ENCODE results near the gene GMPPB.
"Not testable (repeated sequence)": the region's sequence is repeated elsewhere in the genome, so short reads cannot be mapped to it uniquely, and the experiment has no call there.

The GMPPB gene

GRCh38 chr3:49714728-49715550 lies 8.8 kb downstream of the GMPPB start:
- no peak for DNase-seq (ENCODE audit: low read depth, low spot score)

DNA sequence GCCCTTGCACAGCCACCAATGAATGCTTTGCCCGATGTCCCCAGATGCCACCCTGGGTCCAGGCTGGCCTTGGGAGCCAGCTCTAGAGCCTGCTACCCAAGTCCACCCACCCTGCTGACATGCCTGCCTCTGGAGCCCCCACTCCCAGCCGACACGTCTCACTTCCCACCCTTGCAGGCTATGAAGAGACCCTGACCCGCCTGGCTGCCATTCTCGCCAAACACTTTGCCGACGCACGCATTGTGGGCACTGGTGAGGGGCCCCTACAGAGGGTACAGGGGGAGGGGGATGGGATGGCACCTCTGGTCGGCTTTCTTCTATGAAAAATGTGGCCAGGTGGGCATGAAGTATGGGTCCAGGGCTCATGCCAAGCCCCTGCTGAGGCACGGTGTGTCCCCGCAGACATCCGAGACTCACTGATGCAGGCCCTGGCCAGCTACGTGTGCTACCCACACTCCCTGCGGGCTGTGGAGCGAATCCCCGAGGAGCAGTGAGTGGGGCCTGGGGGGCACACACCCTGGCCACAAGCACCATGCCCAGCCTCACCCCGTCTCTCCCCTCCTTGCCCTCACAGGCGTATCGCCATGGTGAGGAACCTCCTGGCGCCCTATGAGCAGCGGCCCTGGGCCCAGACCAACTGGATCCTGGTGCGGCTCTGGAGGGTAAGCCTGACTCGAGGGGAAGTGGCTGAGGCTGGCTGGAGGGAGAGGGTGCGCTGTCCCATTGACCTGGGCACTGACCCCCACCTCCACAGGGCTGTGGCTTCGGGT lies 10.2 kb downstream of the GMPPB start:
- DNase-seq (ENCODE audit: low read depth, low spot score) = no peak

- DNase-seq (ENCODE audit: low read depth, low spot score) = no peak
Observed at GRCh38 chr3:49712631-49713317, 11.0 kb downstream of the GMPPB start.

- DNase-seq (ENCODE audit: low read depth, low spot score) = no peak
Observed at GRCh38 chr3:49712166-49712565, 11.6 kb downstream of the GMPPB start.

DNA sequence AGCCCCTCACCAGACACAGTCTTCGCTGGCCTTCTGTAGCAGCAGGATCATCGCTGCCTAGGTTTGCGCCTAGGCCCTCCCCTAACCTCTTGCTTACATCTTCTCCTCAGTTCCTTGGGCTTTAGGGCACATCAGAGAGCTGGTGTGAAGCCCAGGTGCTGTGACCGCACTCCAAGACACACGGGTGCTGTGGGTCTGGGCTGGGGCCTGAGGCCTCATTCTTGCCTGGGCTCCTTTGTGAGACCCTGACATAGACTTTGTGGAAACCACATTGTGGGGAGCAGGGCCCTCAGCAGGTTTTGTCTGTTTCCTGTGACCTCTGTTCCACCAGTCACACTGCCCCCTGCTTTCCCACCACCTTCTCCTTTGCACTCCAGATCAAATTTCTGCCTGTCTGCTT lies 12.3 kb downstream of the GMPPB start:
- no peak for DNase-seq (ENCODE audit: low read depth, low spot score)

DNA sequence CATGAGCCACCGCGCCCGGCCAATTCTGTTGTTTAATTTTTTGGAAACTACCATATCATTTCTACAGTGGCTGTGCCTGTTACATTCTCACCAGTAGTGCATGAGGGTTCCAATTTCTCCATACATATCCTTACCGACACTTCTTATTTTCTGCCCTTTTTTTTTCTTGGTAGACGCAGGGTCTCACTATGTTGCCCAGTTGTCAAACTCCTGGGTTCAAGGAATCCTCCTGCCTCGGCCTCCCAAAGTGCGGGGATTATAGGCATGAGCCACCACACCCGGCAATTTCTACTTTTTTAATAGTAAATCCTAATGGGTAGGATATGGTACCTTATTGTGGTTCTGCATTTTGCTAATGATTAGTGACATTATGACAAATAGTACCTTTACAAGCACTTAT lies 13.9 kb downstream of the GMPPB start:
- DNase-seq (ENCODE audit: low read depth, low spot score) = no peak

- no peak for DNase-seq (ENCODE audit: low read depth, low spot score)
Observed at GRCh38 chr3:49707113-49707480, 16.7 kb downstream of the GMPPB start.

- no peak for DNase-seq (ENCODE audit: low read depth, low spot score)
Observed at GRCh38 chr3:49706456-49707112, 17.2 kb downstream of the GMPPB start.

DNA sequence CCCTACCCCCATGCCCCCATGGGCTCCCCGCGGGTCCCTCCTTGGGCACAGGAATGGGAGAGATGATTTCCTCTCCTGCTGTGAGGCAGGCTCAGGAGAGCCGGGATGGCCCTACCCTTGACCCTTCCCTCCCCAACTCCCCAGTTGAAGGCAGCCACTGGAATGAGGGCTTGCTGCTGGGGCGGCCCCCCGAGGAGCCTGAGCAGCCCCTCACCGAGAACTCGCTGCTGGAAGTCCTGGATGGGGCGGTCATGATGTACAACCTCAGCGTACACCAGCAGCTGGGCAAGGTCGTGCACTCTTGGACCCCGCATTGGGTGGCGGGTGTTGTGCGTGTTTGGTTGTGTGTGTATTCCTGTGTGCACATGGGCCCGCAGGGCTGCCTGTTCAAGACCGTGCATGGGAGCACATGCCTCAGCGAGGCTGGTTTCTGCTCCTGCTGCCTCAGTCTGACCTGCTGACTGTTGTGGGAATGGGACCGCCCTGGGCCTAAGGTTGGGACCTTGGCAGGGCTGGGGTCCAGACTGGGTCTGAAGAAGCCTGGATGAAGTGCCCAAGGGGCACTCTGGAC lies 18.3 kb downstream of the GMPPB start:
- no peak for DNase-seq (ENCODE audit: low read depth, low spot score)

DNA sequence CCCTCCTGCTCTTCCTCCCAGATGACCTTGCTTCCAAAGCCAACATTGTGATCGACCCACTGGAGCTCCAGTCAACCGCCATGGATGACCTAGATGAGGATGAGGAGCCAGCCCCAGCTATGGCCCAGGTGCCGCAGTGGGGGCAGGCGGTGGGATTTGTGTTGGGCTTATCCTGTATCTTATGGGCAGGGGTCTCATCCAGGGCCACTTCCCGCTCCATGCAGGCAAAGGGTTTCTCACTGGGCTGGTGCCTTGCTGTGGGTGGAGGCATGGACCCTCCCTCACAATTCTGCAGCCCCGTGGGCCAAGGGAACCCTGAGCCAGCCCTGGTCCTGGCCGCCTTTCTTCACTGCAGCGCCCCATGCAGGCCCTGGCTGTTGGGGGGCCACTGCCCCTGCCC lies 19.1 kb downstream of the GMPPB start:
- no peak for DNase-seq (ENCODE audit: low read depth, low spot score)

DNA sequence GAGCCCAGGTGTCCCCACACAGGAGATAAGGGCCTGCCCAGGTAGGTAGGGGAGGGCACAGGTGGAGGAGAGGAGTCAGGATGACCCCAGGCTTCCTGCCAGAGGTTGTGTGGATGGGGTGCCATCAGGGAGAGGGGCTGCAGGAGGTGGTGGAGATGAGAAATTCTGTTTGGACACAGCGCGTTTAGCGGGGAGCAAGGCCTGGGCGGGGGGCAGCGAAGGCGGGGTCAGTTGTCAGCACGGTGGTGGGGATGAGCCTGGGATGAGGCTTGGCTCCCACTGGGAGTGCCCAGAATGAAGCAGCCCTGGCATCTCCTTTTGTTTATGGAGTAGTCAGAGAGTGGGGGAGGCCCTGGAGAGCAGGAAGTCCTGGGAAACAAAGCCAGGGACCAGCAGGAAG lies 19.8 kb downstream of the GMPPB start:
- no peak for DNase-seq (ENCODE audit: low read depth, low spot score)

- DNase-seq (ENCODE audit: low read depth, low spot score) = no peak
Observed at GRCh38 chr3:49703443-49703927, 20.3 kb downstream of the GMPPB start.

DNA sequence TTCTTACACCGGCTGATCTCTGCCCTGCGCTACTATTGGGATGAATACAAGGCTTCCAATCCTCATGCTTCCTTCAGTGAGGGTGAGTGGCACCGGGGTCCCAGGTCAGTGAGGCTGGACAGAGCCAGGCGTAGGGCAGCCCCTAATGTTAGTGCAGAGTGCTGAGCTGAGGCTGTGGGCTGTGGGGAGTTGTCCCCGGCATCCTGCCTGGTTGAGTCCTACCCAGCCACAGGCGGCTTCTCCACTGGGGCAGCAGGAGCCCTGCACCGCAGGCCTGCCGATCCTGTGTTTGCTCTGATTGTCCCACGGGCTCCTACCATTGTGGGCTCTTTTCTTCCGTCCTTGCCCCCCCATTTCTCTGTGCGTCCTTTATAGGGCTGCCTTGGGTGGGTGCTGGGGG lies 21.1 kb downstream of the GMPPB start:
- no peak for DNase-seq (ENCODE audit: low read depth, low spot score)

DNA sequence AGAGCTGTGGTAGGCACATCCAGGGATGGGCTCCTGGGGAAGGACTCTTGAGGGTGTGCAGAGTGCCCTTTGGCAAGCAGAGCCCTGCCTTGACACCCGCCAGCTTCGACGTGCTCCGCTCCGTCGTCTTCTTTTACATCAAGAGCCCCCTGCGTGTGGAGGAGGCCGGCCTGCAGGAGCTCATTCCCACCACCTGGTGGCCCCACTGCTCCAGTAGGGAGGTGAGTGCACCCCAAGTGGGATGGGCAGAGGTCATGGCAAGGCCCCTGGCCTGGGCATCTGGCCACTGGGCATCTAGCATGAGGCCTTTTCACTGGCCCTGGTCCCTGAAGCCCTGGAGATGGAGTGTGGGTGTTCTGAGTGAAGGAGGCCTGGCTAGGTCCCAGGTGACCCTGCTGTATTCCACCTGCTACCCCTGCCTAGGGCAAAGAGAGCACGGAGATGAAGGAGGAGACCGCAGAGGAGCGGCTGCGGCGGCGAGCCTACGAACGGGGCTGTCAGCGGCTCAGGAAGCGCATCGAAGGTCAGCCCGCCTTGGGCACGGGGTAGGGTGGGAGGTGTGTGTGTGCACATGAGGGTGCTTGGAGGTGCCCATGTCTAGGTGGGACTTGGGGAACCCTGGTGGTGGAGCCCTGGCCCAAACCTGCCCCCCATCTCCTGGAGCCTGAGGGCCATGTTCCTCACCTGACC lies 22.2 kb downstream of the GMPPB start:
- no peak for DNase-seq (ENCODE audit: low read depth, low spot score)

GRCh38 chr3:49700453-49701128 lies 23.2 kb downstream of the GMPPB start:
- DNase-seq (ENCODE audit: low read depth, low spot score) = no peak

- no peak for DNase-seq (ENCODE audit: low read depth, low spot score)
Observed at GRCh38 chr3:49700014-49700413, 23.7 kb downstream of the GMPPB start.

- no peak for DNase-seq (ENCODE audit: low read depth, low spot score)
Observed at GRCh38 chr3:49699281-49699979, 24.3 kb downstream of the GMPPB start.

DNA sequence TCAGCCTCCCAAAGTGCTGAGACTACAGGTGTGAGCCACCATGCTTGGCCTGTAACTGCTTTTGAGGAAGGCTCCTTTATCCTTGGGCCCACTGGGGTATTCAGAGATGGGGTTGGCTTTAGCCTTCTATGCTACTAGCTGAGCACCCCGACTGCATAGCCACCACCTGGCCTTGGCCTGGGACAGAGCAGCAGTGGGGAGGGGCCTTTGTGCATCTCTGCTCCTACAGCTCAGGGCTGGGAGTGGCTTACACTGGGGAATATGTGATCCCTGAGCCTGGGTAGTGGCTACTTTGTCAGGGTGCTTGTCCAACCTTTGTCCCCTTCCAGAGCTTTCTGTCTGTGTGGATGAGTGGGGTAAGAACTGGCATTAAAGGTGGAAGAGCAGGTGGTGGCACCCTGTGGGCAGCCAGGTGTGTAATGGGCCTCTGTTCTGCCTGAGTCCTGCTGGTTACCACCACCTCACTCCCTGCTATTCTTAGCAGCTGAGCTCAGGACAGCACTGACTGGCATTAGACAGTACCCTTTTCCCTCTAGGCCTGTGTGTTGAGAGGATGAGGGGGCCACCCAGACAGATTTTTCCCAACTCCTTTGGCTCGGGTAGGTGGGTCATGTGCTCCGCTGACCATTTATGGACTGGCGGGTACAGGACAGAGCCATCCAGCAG lies 28.3 kb downstream of the GMPPB start:
- DNase-seq (ENCODE audit: low read depth, low spot score) = not testable (repeated sequence)

DNA sequence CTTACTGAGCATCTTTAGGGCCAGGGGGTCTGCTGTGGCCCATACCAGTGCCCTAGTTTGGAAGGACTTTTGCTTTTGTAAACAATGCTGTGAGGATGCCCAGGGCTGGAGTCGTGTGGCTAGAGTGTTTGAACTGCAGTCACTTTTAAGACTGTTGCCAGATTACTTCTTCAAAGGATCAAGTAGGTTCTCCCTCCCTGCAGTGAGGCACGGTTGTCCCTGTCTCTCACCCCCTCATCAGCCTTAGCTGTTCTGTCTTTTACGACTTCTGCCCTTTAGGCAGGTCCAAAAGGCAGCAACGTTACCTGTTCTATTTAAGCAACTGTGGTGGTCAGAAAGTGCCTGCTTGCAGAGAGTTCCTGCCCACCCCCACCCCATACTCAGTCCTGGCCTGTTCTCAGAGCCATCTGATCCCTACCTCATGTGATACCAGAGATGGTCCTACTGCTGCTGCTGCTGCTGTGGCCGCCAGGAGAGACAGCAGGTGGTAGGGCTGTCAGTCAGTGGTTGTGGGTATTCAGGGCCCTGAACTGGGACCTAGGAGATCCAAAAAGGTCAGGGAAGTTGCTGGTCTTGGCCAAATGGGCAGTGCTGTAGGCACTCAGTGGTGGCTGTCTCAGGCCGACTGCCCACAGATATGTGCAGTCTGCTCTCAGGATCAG lies 29.2 kb downstream of the GMPPB start:
- DNase-seq (ENCODE audit: low read depth, low spot score) = not testable (repeated sequence)
